HG02970 (cell line): ENCODE results near the gene BEST3.

Experiments used
- ATAC-seq: cut with Tn5 transposase; IDR thresholded peaks from one replicate; pipeline ENCODE4 v1.9.1; 2021; ENCODE audit warnings: mild to moderate bottlenecking, moderate library complexity, moderate number of reproducible peaks; ENCODE audit not compliant: unreplicated experiment, low FRiP score

Gene BEST3

DNA sequence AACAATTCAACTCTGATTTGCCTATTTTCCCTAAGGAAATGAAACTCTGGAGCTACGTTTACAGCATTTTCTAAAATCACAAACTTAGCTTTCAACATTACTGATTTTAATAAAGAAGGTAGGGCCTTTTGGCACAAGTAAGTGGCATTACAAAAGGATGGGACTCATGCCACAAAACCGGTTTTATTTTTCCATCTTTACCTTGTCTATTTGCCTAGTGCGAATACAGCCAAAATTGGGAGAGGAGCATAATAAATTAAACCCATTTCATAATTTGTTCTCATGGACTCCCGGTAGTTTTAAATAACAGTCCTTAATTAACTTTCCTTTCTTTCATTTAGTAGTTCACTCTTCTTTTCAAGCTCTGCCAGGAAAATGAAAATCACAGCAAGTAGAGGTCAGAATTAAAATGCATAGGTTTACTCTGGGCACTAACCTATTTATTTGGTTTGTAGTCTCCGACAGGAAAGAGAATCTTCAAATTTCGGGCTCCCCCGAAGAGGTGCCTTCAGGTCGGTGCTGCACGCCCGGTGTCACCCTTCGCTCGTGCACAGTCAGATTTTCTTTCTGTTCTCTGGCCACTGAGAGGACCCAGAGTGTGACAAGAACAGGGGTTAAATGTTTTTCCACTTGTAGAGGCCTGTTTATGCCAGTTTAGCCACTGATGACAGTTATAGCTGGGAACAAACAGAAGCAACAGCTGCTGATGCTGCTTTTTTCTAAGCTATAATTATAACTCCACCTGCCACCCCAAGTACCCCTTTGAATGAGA, at the start of gene BEST3:
Gene BEST3, minus strand, starts transcription at position 535 of the 772 bp plus-strand sequence. CDS start 1,505 bp downstream, outside the sequence.
- no peak for ATAC-seq

DNA sequence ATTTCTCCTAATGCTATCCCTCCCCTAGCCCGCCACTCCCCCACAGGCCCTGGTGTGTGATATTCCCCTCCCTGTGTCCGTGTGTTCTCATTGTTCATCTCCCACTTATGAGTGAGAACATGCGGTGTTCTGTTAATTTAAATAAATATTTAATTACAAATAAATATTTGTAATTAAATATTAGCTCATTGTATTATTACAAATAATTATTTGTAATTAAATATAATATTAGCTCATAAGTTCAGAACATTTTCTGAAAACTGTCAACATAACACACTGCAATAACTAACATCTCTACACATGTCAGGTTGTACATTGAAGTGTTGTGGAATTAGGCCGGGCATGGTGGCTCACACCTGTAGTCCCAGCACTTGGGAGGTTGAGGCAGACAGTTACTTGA, 45.0 kb upstream of the BEST3 start:
- no peak for ATAC-seq

DNA sequence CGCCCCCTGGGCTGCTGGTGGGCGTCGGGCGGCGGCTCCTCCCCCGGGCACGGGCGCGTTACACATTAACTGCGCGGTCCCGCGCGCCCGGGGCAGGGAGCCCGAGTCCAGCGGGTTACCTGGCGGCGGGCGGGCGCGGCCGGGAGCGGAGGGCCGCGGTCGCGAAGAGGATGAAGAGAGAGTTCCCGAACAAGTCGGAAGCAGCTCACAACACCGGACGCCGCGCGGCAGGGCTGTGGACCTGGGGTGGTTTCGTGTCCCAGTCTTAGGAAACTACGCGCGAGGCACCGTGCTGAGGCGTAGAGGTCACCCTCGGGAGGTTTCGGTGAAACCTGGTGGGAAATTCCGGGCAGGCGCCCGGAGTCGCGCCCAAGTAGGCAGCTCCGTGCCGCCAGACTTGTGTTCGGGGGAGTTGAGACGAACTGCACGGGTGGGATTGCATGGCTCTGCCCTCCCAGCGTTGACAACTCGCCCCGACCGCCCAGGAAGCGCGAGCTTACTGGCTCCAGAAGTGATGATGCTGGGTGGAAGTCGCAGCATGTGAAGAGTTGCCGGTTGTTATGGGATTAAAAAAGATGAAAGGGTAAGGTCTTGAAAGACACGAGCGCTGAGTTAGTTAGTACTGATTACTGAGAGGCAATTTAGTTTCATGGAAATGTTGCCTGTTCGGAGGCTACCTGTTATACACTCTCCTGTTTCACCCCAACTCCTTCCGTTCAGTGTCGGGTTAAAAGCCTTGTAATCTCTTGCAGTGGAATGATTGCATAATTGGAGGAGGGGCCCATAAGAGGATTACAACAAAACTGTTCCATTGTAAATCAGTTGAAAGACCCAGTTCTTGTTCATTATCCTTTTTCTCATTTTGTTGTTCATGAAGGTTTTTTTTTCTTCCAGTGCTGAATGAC, 40.4 kb upstream of the BEST3 start:
- ATAC-seq = peak; percentile 36

DNA sequence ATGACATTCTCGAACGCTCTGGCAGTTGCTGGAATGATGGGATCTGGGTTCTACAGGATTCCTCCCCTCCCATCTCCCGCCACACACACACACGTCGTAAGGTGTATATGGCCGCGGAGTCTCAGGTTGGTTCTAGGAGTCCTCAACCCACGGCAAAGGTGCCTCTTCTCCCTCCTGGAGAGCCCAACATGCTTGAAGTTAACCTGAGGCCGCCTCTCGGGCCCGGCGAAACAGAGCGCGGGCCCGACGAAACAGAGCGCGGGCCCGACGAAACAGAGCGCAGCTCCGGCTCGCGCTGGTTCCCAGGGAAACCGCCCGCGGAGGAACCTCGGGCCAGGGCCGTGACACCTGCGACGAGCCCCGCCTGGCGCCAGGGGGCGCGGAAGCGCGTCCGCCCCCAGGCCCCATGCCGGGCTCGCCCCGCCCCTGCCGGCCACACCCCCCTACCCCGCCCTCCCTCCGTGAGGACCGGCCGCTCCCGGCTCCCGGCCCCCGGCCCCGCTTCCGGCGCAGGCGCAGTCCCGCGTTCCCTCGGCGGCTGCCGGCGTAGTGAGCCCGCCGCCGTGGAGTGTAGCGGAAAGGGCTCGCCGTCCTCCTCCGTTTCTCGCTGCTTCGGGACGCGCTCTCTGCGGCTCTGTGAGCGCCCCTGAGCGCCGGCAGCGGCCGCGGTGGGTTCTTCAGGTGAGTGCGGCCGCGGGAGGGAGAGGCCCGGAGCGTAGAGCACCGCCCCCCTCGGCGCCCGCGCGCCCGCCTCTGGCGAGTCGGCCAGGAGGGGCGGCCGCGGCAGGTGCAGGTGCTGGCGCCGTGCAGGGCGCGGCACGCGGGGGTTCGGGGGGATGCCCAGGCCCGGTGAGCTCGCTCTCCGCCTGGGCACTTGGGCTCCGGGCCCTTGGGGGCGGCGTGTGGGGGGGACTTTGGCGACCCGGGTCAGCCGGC, 39.5 kb upstream of the BEST3 start, which contains the start of gene RAB3IP:
Gene RAB3IP, plus strand, starts transcription at position 510 of the 936 bp plus-strand sequence. CDS start 16,549 bp downstream, outside the sequence.
- ATAC-seq = peak; percentile 85

DNA sequence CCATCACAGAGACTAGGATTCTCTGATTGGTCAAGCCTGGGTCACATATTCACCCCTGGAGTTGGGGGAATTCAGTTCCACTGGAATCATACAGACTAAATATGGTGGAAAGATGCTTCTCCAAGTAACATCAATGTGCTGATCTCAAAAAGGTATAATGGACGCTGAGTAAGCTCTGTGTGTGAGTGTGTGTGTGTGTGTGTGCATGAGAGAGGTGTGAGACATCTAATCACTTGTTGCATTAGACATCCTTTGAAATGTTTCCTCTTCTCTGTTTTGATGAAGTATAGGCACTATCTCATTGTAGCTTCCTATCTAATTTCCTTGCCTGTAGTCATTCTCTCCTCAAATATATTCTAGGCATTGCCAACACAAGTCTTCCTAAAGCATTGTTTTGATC, 34.5 kb upstream of the BEST3 start:
- no peak for ATAC-seq

DNA sequence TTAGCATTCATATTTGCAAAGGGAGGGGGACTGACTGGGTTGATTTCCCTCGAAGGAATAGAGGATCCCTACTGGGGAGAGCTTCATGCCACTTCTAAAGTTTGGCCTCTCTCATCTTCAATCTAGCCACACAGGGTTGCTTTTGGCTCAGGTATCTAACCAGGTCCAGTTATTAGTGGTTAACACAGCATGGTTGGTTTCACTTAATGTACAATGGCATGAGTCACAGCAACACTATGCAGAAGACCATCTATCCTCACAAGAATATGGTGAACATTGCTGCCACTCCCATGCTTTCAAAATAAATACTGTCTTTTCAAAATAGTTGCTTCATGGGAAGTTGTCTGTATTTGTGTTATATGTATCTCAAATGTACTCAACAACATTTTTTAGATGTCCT, 33.0 kb upstream of the BEST3 start:
- no peak for ATAC-seq

DNA sequence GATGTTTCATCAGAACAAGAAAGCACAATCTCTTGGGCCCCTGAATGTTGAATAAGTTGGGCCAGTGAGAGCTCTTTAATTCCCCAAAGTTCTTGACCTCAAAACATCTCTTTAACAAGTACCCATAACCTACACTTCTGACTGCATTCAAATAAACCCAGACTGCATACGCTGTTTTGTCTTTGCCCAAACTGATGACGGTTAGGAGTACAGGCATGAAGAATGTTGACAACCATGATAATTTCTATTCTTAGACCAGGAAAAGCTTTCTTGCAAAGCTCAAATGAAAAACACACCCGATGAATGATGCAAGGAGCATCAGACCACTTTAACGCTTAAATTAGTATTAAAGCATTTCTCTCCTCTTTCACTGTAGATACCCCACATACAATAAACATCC, 27.8 kb upstream of the BEST3 start:
- ATAC-seq = no peak

DNA sequence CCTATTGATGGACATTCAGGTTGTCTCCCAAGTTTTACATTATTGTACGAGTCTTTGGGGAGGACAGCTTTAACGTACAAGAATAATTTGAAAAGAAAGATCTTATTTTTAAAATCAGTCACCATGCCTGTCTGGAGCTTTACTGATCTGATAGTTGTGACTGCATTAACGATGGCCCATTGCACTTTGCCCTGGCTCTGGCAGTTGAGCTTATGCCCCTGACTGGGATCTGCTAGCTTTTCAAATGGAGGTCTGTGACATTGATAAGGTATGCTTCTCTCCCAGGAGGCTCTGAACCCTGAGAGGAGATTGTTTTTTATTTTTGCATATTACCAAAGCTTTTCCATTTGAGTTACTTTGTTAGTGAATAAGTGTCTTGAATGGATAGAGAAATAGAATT, 21.6 kb upstream of the BEST3 start:
- ATAC-seq = no peak

DNA sequence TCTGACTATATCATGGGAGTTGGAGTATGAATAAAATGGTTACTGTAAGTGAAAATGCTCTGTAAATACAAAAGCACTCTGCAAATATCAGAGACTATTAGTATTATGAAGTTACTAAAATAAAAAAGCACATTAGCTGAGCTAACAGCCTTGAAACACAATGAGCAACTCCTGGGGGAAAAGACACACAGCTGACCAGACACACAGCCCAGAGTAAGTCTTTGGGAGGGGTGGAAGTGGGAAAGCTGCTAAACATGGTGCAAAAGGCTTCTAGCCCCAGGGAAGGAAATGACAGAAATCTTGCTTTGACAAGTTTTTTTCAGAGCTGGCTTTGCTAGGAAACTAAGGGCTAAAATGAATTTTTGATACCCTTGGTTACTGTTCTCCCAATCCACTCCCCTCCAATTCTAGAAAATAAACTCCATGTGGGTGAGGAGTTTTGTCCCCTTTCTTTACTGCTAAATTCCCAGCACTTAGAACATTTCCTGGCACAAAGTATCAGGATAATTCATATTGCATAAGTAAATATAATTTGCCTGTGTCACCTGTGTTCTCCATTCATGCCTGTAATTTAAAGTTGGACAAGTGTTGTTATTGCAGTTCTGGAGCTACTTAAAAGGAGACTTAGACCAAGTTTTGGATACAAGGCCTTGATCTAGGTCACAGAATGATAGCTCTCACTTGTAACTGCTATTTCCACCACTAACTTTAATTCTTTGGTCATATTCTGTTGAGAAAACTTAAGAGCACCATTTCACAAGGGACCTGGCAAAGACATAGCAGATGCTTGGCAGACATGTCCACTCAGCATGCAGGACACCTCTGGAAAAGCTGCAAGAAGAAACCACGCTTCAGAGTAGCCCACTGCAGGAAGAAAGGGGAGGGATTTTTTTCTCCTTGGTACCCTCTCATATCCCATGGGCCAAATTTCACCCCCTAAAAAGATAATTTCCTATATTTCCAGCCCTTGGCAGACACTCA, 20.5 kb upstream of the BEST3 start:
- ATAC-seq = no peak

DNA sequence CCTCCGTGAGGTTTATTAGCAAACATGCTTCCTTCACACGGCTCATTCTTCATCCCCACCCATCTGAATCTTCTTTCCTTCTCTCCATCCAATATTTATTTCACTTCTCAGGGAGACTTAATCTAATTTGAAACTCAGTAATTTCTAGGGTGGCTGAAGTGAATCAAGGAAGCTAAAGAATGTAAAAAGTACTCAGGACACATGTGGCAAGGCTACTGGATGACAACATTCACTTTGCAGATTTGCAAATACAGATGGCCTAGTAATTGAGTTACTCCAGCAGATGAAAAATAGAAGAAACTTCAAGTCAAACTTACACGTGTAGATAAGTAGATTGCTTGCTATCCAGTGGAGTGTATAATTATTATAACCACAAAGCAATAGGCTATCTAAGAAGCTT, 15.4 kb upstream of the BEST3 start:
- no peak for ATAC-seq

DNA sequence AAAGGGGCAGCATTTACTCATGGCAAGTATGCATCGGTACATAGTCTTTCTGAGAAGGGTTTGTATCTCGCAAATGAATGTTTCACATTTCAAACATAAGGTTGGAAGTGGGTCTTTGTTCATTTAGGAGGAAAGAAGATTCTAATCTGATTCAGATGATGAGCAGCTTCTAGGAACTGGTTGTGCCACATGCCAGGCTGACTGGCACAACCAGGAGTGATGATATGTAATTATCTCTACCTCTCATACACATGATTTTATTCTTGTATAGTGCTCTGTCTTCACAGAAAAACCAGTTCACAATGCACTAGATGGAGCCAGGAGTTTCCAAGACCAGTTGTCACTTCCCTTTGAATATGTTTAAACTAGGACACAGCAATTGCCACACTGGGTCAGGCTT, 13.7 kb upstream of the BEST3 start:
- no peak for ATAC-seq

DNA sequence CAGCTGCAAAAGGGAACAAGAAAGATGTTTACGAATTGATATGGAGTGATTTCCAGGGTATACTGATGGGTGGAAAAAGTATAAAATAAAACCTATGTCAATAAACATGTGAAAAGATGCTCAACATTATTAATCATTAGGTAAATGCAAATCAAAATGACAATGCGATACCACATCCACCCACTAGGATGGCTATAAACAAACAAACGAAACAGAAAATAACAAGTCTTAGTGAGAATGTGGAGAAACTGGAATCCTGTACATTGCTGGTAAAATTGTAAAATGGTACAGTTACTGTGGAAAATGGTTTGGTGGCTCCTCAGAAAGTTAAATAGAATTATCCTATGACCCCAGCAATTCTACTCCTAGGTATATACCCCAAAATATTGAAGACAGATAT, 9.5 kb upstream of the BEST3 start:
- ATAC-seq = no peak

DNA sequence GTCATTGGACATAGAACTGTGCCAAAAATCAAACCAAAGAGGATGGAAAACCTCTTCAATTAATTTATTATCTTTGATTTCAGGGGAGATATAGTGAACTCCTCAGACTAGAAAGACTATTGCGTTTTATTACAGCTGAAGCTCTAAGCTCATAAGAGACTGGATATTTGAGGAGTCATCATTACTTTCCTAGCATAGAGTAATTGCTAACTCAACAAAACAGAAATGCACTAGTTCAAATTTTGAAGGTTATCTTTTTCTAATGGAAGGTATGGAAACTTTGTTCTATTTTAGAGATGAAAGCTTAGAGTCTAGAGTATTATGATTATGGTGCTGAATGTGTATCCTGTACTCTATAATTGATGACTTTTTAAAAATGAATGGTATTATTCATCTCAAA, 5.3 kb upstream of the BEST3 start:
- no peak for ATAC-seq

DNA sequence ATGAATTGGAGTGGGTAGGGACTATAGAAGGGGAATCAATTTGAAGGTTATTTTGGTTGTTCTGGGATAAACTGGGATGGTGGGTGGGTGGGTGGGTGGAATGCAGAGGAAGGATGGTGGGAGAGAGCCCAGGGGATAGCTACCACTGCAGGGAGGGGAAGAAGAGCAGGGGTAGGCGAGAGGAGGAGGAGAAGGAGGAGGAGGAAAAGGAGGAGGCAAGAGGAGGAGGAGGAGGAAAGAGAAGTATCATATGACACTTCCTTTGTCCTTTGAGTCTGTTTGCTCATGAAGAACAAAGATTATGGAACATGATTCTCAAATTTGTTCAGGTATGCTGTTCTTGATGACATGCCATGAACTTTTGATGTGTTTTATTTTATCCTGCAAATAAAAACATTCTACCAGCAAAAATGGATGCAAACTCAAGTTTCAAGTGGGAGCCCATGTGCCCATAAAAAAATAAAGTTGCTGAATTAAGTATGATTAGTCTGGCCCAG, 4.1 kb upstream of the BEST3 start:
- no peak for ATAC-seq

DNA sequence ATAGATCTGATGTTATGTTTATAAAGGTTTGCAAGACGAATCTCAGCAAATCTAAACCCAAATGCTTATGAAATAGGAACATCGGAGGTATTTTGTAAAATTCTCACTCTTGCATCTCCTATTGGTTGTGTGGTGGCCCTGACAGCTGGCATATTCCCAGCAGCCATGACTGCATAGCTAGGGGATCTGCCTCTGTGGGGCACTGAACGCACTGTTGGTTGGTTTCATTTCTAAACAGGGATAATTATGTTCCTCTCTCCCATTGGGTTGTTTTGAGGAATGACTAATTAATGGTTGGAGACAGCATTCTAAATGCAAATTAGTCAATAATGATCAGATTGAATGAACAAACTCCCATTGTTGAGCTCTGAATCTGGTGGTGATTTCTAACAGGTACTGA, 2.7 kb upstream of the BEST3 start:
- ATAC-seq = no peak

DNA sequence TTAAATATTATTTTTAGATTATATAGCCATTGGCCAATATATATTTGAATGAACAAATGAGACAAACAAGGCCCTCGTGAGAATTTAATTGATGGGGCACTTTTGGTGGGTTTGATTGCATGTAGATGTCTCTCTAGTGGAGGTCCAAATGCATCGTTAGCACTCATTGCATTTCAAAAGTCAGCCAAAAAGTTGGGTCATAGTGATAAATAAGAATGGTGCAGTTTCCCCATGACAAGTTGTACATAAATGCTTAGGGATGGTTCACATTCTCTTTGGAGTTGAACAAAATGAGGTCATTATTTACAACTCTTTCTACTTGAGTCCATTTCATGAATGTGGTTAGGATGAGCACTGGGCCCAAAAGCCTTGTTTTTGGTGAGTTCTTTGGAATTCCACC, 1.0 kb downstream of the BEST3 start:
- ATAC-seq = no peak

DNA sequence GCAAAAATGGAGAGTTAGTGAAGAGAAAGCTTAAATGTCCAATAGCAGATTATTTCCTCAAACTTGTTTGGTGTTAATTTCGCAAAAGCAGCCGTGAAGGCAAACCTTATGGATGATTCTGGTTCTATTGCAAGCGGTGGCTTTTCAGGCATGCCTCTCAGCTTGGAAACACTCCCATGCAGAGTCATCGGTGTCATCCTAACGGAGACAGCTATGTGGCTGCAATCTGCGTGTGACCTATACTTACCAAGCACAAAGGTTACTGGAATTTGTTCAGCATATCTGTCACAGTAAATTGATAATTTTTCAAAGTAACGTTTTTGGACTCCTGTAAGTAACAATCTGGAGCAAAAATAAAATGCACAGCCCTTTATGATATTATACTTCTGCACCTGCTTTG, 5.0 kb downstream of the BEST3 start:
- ATAC-seq = no peak

DNA sequence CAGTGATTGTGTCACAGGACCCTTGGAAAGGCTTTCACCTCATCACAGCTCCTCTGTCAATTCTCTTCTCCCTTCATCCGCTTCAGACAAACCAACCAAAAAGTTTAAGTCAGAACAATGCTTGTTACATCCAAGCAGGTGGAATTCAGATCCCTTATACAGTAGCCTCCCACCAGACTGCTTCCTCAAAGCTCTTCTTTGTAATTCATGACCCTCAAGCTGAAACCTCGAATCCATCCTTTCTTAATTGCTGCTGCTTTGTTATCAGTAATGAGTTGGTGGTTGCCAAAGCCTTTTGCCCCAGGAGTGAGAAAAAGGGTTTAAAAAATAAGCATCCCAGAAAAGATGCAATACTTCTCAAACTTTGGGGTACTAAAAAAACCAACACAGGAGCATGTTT, 9.5 kb downstream of the BEST3 start:
- no peak for ATAC-seq
